GM10847 (cell line): ENCODE results near the gene TTC7B.

ENCODE experiments used
- POLR2A ChIP-seq: IDR thresholded peaks from 2 replicates; pipeline ENCODE4 v1.6.1; 2011; ENCODE audit not compliant: insufficient read length; ENCODE audit errors: extremely low read depth

TTC7B gene

DNA sequence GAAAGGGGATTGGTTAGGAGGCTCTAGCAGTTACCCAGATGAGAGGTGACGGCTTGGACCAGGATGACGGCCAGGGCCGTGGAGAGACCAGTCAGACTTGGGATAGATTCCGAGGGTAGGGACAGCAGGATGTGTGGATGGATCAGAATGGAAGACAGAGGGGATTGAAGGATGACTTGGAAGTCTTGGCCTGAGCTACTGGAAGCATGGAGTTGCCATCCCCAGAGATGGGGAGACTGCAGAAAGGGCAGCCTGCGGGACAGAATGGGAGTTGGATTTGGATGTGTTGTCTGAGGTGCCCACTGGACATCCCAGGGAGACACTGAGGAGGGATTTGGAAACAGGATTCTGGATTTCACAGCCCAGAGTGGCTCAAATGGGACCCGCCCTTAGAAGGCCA, 317.1 kb downstream of the TTC7B start:
- no peak for TF ChIP-seq POLR2A

DNA sequence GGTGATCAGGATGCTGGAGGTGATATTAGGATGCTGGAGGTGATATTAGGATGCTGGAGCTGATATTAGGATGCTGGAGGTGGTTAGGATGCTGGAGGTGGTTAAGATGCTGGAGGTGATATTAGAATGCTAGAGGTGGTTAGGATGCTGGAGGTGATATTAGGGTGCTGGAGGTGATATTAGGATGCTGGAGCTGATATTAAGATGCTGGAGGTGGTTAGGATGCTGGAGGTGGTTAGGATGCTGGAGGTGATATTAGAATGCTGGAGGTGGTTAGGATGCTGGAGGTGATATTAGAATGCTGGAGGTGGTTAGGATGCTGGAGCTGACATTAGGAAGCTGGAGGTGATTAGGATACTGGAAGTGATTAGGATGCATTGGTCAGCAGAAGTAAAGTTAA, 318.0 kb downstream of the TTC7B start:
- TF ChIP-seq POLR2A = no peak

DNA sequence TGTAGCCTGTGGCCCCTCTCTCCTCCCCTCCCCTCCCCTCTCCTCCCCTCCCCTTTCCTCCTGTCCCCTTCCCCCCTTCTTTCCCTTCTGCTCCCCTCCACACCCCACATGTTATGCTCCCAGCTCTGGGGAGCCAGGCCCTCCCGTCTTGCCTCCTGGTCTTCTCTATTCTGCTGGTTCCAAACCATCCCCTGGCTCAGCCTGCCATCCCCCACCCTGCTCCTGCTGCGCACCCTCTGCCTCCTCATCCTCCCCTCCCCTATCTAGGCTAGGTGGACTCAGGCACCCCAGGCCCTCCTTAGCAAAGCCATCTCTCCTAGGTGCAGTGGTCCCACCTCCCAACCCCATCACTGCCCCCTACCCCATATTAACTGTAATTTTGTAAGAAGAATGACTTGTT, 319.9 kb downstream of the TTC7B start:
- no peak for TF ChIP-seq POLR2A

DNA sequence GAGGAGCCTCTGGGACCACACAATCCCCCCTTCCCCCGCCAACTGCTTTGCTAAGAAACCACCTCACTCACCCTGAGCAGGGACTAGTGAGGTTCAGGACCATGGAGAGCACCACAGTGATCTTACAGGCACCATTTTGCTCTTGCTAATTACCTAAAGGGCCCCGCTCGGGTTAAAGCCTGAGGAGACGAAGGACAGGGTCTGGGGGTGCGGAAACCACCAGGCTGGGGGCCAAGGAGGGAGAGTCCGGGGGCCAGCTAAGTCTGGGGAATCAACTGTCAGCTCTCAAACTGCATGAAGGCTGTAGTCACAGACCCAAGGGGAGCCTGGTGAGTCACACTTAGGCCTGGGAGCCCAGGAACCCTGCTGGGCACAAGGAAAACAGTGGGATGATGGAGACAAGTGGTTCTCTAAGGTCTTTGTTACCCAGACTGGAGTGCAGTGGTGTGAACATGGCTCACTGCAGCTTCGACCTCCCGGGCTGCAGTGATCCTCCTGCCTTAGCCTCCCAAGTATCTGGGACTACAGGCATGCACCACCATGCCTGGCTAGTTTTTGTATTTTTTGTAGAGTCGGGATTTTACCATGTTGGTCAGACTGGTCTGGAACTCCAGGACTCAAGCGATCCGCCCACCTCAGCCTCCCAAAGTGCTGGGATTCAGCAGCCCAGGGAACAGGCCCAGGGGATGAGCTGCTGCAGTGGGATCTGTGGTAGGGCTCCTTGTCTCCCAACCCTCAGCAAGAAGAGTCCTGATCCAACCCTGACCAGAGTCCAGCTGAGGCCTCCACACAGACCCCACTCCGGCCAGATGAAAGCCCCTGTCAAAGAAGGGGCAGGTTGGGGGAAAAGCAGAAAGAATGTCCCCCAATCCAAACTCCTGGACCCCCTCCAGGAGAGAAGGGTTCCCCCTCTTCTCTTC, 320.6 kb downstream of the TTC7B start:
- TF ChIP-seq POLR2A = no peak

DNA sequence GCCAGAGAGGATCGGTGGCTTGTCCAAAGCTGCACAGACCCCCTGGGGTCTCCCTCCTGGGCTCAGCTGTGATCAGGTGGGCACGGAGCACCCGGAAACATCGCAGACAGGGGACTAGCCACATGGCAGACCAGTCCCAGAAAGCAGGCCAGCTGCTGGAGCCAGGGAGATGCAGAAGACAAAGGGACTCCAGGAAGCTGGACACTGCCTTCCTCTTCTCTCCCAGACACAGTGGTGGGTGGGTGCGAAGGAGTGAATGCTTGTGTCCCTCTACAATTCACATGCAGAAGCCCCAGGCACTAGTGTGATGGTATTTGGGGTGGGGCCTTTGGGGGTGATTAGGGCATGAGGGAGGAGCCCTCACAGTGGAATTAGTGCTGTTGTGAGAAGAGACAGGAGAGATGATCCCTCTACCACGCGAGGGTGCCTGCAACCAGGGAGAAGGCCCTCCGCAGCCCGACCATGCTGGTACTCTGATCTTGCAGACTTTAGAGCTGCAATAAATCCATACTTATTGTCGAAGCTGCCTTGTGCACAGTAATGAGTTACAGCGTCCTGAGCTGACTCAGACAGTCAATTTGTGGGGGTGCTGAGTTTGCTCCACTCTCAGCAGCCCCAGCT, 324.2 kb downstream of the TTC7B start:
- TF ChIP-seq POLR2A = no peak

DNA sequence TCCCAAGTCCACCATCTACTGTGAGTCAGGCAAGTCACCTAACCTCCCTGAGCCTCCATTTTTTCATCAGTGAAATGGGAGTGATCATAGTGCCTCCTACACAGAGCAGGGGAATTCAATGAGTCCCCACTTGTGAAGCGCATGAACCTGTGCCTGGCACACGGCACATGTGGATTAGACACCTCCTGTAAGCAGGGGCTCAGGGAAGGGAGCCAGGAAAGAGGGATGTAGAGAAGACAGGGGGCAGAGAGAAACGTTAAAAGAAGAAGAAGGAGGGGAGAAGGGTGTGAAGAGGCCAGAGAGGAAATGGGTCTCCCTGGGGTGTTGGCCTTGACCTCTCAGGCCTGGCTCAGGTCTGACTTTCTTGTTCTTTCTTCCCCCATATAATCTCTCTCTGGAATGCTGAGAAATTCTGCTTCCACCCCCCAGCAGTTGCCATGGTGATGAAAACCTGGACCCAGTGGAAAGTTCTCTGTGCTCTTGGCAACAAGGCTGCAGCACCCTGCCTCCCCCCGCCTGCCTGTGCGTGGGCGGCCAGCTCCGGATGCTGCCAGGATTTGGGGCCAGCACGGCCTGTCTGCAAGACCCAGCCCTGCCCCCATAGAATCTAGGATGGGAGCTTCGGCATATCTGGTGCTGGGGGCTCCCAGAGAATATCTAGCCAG, 324.9 kb downstream of the TTC7B start:
- TF ChIP-seq POLR2A = no peak

DNA sequence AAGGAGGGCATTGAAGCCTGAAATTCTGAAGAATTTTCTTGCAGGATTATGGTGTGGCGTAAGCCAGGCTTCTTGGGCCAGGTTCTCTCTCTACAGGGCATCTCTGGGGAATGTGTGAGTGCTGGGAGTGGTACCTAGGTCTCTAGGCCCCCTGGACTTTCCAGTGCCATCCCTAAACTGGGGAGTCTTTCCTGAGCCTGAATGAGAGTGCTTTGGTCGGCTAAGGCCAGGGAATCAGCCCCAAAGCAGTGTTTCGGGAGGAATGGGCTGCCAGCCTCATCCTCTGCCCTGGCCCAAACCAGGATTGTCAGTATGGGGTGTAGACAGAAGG, 325.5 kb downstream of the TTC7B start:
- TF ChIP-seq POLR2A = no peak

DNA sequence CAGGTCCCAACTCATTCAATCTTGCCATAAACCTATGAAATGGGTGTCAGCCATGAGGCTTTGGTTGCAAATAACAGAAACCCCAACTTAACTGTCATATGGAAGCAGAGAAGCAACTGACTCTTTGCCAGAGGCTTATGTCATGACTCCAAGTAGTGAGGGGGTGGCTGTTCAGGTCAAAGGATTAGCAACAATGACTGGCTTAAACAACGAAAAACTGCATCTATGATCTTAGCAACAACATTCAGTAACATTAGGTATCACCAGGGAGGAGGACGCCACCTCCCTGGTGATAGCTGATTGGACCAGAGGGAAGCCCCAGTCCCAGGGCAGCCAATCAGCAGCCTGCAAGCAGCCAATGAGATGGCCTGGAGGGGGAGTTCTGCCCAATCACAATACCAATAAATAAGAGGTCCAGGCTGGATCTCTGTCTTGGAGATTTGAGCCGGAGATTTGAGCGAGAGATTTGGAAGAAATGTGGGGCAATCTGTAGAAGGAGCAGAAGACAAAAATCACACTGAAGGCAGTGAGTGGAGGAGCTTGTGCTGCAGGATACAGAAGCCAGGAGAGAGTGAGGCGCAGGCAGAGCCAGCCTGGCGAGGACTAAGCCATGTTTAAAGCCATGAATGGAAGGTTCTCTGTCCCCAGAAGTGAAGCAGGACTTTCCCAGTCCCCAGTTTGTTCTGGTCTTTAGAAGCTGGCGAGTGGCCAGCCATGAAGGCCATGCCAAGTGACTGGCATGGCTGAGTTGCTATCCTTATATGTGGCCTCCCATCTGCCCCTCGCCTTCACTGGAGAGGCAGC, 326.1 kb downstream of the TTC7B start:
- TF ChIP-seq POLR2A = no peak

DNA sequence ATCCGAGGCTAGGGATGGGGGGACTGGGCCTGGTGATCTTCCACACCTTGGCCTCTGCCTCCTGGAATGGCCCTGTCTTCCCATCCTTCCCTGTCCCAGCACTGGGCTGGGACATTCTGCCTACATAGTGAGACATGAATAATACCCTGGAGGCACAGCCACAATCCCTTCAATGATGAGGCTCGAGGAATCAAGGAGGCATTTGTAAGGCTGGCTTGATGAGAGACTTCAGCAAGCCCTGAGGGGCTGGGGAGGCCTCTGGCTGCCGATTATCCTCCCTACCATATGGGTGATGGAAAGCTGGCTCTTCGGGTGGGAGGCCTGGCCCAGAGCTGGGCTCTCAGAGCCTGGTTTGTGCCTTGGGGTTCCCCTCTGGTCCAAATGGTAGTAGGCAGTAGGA, 326.9 kb downstream of the TTC7B start:
- no peak for TF ChIP-seq POLR2A

DNA sequence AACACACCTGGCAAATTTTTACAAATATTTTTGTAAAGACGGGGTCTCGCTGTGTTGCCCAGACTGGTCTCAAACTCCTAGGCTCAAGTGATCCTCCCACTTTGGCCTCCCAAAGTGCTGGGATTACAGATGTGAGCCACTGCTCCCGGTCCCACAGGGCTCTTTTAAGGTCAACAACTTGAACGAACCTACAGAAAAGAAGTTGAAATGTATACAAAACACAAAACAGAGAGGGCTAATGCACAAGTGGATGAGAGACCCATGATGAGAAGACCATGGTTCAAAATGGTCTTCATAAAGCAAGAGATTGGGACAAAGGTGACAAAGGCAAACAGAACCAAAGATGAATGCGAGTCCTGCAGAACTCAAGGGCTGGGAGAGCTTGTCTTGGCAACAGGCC, 328.0 kb downstream of the TTC7B start:
- no peak for TF ChIP-seq POLR2A

DNA sequence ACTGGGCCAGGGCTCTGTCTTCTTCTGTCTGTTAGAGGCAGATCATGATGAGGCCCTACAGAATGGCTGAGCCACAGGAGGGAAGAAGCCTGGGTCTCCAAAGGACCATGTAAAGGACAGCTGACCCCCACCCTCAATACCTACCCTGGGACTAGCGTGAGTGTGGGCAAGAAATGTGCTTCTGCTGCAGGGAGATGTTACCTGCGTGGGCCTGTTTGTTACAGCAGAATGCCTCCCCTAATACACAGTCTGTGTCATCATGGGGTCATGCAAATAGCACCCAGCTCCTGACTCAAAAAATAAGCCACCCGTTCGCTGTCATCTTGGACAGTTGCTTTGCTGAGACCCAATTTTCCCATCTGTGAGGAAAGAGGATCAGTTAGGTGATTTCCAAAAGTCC, 328.8 kb downstream of the TTC7B start:
- TF ChIP-seq POLR2A = no peak

DNA sequence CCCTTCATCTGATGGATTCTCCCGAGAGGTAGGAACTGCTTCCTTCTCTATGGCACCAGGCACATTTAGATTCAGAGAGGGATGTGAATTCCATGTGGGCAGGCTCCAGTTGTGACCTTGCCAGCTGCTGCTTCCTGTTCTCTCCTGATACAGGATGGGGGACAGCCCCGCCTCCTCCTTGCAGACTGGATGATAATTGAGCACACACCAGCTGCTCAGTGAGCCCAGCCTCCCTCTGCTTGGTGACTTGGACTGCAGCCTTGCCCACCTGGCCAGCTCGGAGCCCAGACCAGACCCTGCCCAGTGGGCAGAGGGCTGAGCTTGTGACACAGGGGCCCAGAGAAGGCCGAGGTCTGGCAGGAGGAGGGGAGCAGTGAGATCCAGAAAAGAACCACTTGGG, 329.2 kb downstream of the TTC7B start:
- TF ChIP-seq POLR2A = no peak

DNA sequence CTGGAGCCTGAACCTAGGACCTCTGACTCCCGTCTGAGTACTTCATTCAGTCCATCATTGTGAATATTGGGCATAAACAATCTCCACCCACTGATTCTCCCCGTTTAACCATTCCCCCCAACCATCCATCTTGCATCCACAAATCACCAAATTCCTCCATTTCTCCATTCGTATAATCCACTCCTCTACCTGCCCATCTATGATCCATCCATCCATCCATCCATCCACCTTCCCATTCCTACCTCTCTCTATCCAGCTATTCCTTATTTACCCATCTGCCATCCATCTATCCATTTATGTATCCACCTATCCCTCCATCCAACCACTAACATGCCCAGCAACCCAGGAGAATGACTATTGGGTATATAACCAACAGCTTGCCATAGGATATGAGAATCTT, 331.9 kb downstream of the TTC7B start:
- TF ChIP-seq POLR2A = no peak

DNA sequence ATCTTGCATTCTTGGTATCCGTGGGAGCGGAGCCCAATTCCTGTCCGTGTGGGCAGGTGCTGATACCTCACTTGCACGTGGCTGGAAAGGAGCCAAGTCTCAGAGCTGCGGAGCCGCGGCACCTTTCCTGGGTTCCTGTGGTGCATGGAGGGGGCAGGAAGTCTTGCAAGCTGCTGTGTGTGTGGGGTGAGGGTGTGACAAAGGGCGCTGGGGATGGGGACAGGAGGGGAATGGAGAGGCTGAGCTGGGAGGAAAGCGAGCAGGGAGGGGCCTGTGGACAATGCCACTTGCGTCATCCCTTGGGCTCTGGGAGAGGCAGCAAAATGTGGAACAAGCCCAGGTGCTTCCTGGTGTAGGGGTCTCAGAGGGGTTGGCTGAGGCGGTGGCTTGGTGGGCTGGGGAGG, 332.7 kb downstream of the TTC7B start:
- TF ChIP-seq POLR2A = no peak

DNA sequence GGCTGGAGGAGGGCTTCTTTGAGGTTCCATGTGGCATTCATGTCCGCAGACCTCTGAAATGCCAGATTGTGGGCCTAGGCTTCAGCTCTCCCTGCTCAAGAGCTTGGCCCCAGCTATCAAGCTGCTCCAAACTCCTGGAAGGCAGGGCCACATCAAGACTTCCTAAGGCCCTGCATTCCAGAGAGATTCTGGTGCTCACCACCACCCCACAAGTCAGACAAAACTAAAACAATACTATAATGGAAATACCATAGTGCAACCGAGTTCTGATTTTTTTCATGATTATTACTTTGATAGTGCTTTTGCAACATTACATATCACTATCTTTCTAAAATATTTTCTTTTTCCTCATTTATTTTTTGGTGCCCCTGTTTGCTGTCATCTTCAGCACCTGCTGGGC, 333.1 kb downstream of the TTC7B start:
- no peak for TF ChIP-seq POLR2A

DNA sequence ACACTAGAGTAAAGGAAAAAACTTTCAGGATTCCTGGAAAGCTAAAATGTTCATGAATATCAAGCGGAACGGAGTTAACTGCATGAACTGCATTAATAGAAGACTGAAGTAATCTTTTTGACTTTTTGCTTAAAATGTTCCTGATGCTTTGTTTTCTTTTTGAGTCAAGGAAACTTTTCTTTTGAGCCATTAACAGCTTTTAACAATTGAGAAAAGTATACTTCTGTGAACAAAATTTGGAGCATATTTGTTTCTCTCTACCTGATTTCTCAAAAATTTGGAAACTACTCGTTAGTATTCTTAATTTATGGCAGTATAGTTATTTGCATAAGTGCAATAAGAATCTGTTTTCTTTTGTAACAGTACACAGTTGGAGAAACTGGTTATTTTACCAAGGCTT, 340.9 kb downstream of the TTC7B start:
- no peak for TF ChIP-seq POLR2A
